Endothelial cell (in vitro differentiated cells): ENCODE data around the gene CAMK2G. TPM values are rescaled to one million over a fixed set of nuclear protein-coding genes. Genes with fewer than 3 reads are reported as not detected.
A peak's percentile ranks its signal among the peaks of the same experiment; 100 is the strongest.
"Not testable (repeated sequence)": the region's sequence is repeated elsewhere in the genome, so short reads cannot be mapped to it uniquely, and the experiment has no call there.

ENCODE experiments used
- DNase-seq: peaks from one replicate; pipeline ENCODE4 v3.0.0; 2021; ENCODE audit warnings: low spot score
- H3K27ac Mint-ChIP-seq: one replicate; pipeline ENCODE4 v1.8.0; 2021; ENCODE audit warnings: mixed read lengths, inconsistent platforms; ENCODE audit not compliant: unreplicated experiment
- H3K27me3 Mint-ChIP-seq: one replicate; pipeline ENCODE4 v1.8.0; 2021; ENCODE audit warnings: mild to moderate bottlenecking, moderate library complexity, mixed read lengths, inconsistent platforms; ENCODE audit not compliant: unreplicated experiment
- H3K36me3 Mint-ChIP-seq: one replicate; pipeline ENCODE4 v1.8.0; 2021; ENCODE audit warnings: mild to moderate bottlenecking, low read depth, mixed read lengths, inconsistent platforms; ENCODE audit not compliant: unreplicated experiment
- H3K4me1 Mint-ChIP-seq: one replicate; pipeline ENCODE4 v1.8.0; 2021; ENCODE audit warnings: mild to moderate bottlenecking, mixed read lengths, inconsistent platforms; ENCODE audit not compliant: unreplicated experiment
- H3K4me3 Mint-ChIP-seq: one replicate; pipeline ENCODE4 v1.8.0; 2021; ENCODE audit warnings: mild to moderate bottlenecking, mixed read lengths, inconsistent platforms; ENCODE audit not compliant: unreplicated experiment
- H3K9me3 Mint-ChIP-seq: one replicate; pipeline ENCODE4 v1.8.0; 2021; ENCODE audit warnings: mixed read lengths, inconsistent platforms; ENCODE audit not compliant: unreplicated experiment
- total RNA-seq: library from RNA; stranded (reverse); fragmentation: NEBNext Ultra II Directional; extraction: Animal tissue kit (Norgen Biotek cat#: 25700); gene quantifications from one replicate; pipeline ENCODE4 v1.2.1, GENCODE V29; 2021; ENCODE audit not compliant: unreplicated experiment
- TF ChIP-seq, protein P1 (sequence below): fragments of 200-600 bp; sonication (generic); IDR thresholded peaks from one replicate; pipeline ENCODE4 v1.5.0; 2021; ENCODE audit warnings: antibody characterized with exemption; ENCODE audit not compliant: unreplicated experiment

CAMK2G gene
- total RNA-seq, 1 donor from 2014 or later, result 27.7 TPM

DNA sequence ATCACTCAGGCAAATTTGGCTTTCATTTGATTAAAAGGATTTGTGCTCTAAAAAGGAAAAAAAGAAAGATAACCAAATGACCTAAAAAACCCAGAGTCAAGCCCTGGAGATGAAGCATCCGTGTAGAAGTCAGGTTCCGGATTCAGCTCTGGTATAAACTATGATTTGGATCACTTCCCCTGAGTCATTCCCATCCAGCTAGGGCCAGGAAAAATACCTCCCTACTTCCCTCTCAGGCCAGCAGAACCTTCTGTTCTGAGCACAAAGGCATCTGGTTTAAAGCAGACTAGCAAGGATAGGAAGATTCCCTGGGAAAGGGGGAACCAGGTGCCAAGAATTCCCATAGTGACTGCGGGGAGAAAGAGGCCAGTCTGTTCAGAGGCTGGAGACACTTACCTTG, 37.3 kb downstream of the CAMK2G start:
- TF ChIP-seq, protein P1, sequence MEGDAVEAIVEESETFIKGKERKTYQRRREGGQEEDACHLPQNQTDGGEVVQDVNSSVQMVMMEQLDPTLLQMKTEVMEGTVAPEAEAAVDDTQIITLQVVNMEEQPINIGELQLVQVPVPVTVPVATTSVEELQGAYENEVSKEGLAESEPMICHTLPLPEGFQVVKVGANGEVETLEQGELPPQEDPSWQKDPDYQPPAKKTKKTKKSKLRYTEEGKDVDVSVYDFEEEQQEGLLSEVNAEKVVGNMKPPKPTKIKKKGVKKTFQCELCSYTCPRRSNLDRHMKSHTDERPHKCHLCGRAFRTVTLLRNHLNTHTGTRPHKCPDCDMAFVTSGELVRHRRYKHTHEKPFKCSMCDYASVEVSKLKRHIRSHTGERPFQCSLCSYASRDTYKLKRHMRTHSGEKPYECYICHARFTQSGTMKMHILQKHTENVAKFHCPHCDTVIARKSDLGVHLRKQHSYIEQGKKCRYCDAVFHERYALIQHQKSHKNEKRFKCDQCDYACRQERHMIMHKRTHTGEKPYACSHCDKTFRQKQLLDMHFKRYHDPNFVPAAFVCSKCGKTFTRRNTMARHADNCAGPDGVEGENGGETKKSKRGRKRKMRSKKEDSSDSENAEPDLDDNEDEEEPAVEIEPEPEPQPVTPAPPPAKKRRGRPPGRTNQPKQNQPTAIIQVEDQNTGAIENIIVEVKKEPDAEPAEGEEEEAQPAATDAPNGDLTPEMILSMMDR, result no peak
- H3K9me3 Mint-ChIP-seq, result no peaks in the 10 kb centered on the region
- no peak for DNase-seq
- peaks cover 28% of the 10 kb centered on the region for H3K36me3 Mint-ChIP-seq
- H3K4me1 Mint-ChIP-seq, result peaks cover 15% of the 10 kb centered on the region
- no peak overlapping the region for H3K4me3 Mint-ChIP-seq
- peaks cover 8% of the 10 kb centered on the region for H3K27me3 Mint-ChIP-seq
- H3K27ac Mint-ChIP-seq, result no peak overlapping the region

DNA sequence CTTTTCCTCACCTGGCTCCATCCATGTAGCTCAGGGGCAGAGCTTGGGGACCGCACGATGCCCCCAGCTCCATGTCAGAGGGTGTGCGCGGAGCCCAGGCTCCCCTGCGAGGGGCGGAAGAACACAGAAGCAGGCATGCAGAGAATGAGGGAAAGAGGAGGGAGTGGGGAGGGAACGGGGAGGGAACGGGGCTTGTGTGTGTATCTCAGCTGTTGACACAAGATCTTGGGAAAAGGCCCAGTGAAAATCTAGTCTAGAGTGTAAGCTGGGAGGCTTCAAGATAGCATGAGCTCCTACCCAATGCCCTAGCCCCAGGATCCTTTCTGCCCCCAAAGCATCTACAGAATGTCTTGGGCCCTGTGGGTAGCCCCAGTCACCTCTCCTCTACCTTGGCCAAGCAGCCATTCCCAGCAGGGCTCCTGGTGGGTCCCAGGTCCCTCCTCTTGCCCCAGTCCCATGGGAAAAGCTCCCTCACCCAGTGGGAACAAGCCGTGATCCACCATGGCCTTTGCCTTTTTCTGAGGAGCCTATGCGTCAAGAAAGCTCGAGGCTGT, 37.9 kb downstream of the CAMK2G start:
- H3K36me3 Mint-ChIP-seq, result peaks cover 25% of the 10 kb centered on the region
- H3K27me3 Mint-ChIP-seq, result peaks cover 8% of the 10 kb centered on the region
- TF ChIP-seq, protein P1, result no peak
- peaks cover 13% of the 10 kb centered on the region for H3K4me1 Mint-ChIP-seq
- no peaks in the 10 kb centered on the region for H3K9me3 Mint-ChIP-seq
- DNase-seq, result no peak
- H3K27ac Mint-ChIP-seq, result no peak overlapping the region
- H3K4me3 Mint-ChIP-seq, result no peak overlapping the region

DNA sequence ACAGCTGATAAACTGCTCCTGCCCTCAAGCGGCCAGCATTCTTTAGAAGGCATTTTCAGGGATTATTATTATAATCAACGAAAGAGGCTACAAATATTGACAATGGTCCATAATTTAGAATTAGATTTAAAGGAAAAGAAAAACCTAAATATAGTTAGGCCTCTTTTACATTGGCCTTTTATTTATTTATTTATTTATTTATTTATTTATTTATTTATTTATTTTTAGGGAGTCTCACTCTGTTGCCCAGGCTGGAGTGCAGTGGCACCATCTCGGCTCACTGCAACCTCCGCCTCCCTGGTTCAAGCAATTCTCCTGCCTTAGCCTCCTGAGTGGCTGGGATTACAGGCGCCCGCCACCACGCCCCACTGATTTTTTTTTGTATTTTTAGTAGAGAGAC, 45.3 kb downstream of the CAMK2G start:
- not testable (repeated sequence) for H3K4me1 Mint-ChIP-seq, DNase-seq, H3K9me3 Mint-ChIP-seq, H3K27me3 Mint-ChIP-seq, H3K27ac Mint-ChIP-seq, H3K4me3 Mint-ChIP-seq, H3K36me3 Mint-ChIP-seq

DNA sequence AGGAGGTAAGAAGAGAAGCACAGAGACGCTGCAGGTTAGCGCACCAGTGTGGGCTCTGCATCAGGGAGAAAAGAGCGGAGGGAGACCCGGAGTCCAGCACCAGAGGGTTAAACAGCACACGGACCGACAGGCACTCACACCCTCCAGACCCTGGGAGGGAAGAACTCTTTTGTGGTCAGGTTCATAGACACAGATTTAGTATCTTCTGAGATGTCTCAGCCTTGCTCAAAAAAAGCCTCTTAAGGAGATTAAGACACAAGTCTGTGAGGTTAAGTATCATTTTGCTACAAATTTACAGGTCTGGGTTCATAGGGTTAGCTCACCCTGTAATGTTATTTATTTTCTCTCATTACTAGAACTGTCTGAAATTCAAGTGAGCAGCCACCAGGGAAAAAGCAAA, 46.2 kb downstream of the CAMK2G start:
- TF ChIP-seq, protein P1, result no peak
- no peaks in the 10 kb centered on the region for H3K9me3 Mint-ChIP-seq
- no peak overlapping the region for H3K4me3 Mint-ChIP-seq
- peak overlapping the region; percentile 2 for H3K27ac Mint-ChIP-seq
- peaks cover 5% of the 10 kb centered on the region for H3K36me3 Mint-ChIP-seq
- no peaks in the 10 kb centered on the region for H3K27me3 Mint-ChIP-seq
- DNase-seq, result no peak
- no peaks in the 10 kb centered on the region for H3K4me1 Mint-ChIP-seq

DNA sequence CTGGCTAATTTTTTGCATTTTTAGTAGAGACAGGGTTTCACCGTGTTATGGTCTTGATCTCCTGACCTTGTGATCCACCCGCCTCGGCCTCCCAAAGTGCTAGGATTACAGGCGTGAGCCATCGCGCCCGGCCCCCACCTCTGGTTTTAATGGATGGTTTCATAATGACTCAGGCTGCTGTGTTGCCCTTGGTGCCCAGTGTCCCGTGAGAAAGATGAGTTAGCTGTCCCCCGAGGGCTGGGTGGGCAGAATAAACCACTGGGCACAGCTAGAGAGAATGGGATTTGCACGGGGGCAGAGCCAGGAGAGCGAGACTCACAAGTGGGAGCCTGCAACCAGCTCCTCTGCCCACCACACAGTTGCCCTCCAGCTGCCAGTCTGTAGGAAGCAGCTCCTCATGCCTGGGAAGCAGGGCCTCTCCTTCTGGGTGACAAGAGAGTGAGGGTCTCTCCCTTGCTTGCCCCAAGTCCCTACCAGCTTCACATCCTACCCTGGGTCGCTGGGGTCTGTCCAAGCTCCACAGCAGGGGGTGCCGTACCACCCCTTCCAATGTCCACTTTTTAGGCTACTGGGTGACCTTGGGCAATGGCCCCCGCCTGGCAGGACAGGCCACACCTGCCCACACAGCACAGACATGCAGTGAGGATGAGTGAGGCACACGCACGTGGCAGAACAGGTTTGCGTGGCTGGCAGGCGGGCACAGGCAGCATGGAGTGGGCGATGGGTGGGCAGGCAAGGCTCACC, 46.8 kb downstream of the CAMK2G start:
- Mint-ChIP-seq H3K27ac (peak overlapping the region; percentile 2), H3K4me1 (no peaks in the 10 kb centered on the region), H3K27me3 (peaks cover 1% of the 10 kb centered on the region), H3K4me3 (no peak overlapping the region), H3K9me3 (no peaks in the 10 kb centered on the region), H3K36me3 (peaks cover 9% of the 10 kb centered on the region)
- TF ChIP-seq, protein P1, result no peak
- no peak for DNase-seq
